ENCODE results near the gene GRK2. TPM values are rescaled to one million over a fixed set of nuclear protein-coding genes. Genes with fewer than 3 reads are reported as not detected.

Gene GRK2
- total RNA-seq, 2 experiments from 2014 or later, result 303 to 305 TPM

- ChIA-PET CTCF (interaction anchor here (1.0 to 1.8 kb wide), 3 partner anchors 10 to 45 kb away, joined by 3 to 7 read pairs (median 3); no protein-coding TSS in a partner anchor), POLR2A (interaction anchor here (1.0 to 1.4 kb wide), 5 partner anchors 10 to 102 kb away, joined by 3 to 7 read pairs (median 4); partner anchors contain the start of gene ANKRD13D)
- Mint-ChIP-seq H3K36me3 (ENCODE audit: low read depth) (peaks cover 7% of the 10 kb centered on the region), H3K27me3 (no peaks in the 10 kb centered on the region), H3K4me3 (no peak overlapping the region), H3K9me3 (no peaks in the 10 kb centered on the region), H3K4me1 (ENCODE audit: low read depth) (peaks cover 12% of the 10 kb centered on the region), H3K27ac (no peak overlapping the region)
- DNase-seq (no peak), ATAC-seq (no peak)
- TF ChIP-seq CTCF (IDR thresholded peaks at IDR 0.05), result no peak
- intact Hi-C loops (cut with micrococcal nuclease), result no loop called here
These were observed 40.7 kb downstream of the GRK2 start for GRCh38 chr11:67306769-67307544.

GRCh38 chr11:67307545-67308001 lies 41.3 kb downstream of the GRK2 start:
- no peak overlapping the region for H3K27ac Mint-ChIP-seq
- no peak for TF ChIP-seq CTCF (IDR thresholded peaks at IDR 0.05)
- no peaks in the 10 kb centered on the region for H3K27me3 Mint-ChIP-seq
- no peak for ATAC-seq
- POLR2A ChIA-PET, result interaction anchor here (1.0 to 1.4 kb wide), 5 partner anchors 10 to 101 kb away, joined by 3 to 7 read pairs (median 4); partner anchors contain the start of gene ANKRD13D
- CTCF ChIA-PET, result interaction anchor here (0.6 to 1.8 kb wide), 4 partner anchors 10 to 50 kb away, joined by 3 to 7 read pairs (median 3); no protein-coding TSS in a partner anchor
- no peak for DNase-seq
- H3K4me1 Mint-ChIP-seq (ENCODE audit: low read depth), result peaks cover 15% of the 10 kb centered on the region
- no peak overlapping the region for H3K4me3 Mint-ChIP-seq
- H3K36me3 Mint-ChIP-seq (ENCODE audit: low read depth), result peaks cover 3% of the 10 kb centered on the region
- H3K9me3 Mint-ChIP-seq, result no peaks in the 10 kb centered on the region
- intact Hi-C loops (cut with micrococcal nuclease), result no loop called here

DNA sequence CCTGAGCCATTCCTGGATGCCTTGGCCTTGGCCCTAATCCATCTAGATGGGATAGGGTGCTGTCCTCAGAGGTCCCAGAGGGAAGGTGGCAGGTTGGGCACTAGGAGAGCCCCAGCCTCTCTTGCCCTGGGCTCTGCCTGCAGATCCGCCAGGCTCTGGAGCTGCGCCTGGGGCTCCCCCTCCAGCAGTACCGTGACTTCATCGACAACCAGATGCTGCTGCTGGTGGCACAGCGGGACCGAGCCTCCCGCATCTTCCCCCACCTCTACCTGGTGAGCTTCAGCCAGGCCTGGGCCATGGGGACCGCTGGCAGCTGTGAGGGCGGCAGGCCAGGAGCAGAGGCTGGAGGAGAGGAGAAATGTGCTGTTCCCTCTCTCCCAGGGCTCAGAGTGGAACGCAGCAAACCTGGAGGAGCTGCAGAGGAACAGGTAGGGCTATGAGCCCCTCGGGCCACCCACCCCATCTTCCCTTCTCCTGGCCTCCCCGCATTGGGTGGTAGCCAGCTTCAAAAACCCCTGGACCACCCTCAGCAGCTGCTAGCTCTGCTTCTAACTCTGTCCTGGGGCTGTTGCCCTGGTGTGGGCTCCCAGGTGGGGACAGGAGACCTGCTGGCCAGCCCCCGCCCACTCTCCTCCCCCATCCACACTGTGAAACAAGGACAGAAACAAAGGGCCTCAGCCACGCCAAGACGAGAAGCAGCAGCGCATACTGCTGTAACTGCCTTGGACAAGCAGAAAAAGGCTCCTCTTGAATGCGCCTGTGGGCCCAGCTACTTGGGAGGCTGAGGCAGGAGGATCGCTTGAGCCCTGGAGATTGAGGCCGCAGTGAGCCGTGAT lies 42.0 kb downstream of the GRK2 start:
- no peak overlapping the region for H3K27ac Mint-ChIP-seq
- CTCF ChIA-PET, result interaction anchor here (0.6 to 1.8 kb wide), 4 partner anchors 9 to 50 kb away, joined by 3 to 7 read pairs (median 3); no protein-coding TSS in a partner anchor

GRCh38 chr11:67309166-67309565 lies 42.9 kb downstream of the GRK2 start:
- ChIA-PET POLR2A (interaction anchor here (1.4 to 2.0 kb wide), 2 partner anchors 10 to 22 kb away, joined by 5 to 7 read pairs; no protein-coding TSS in a partner anchor), CTCF (interaction anchor here (1.8 kb wide), 1 partner anchor 8 kb away, joined by 7 read pairs; no protein-coding TSS in a partner anchor)
- ATAC-seq (no peak), DNase-seq (no peak)
- Mint-ChIP-seq H3K9me3 (no peaks in the 10 kb centered on the region), H3K4me1 (ENCODE audit: low read depth) (peaks cover 18% of the 10 kb centered on the region), H3K27ac (no peak overlapping the region), H3K36me3 (ENCODE audit: low read depth) (no peaks in the 10 kb centered on the region), H3K4me3 (no peak overlapping the region), H3K27me3 (no peaks in the 10 kb centered on the region)
- intact Hi-C loops (cut with micrococcal nuclease), result no loop called here
- no peak for TF ChIP-seq CTCF (IDR thresholded peaks at IDR 0.05)

More for the DNA sequence above, 42.0 kb downstream of the GRK2 start:
- no peaks in the 10 kb centered on the region for H3K27me3 Mint-ChIP-seq
- H3K4me1 Mint-ChIP-seq (ENCODE audit: low read depth), result peaks cover 18% of the 10 kb centered on the region
- intact Hi-C loops (cut with micrococcal nuclease), result no loop called here
- TF ChIP-seq CTCF (IDR thresholded peaks at IDR 0.05), result no peak
- H3K36me3 Mint-ChIP-seq (ENCODE audit: low read depth), result no peaks in the 10 kb centered on the region
- DNase-seq (no peak), ATAC-seq (no peak)
- H3K4me3 Mint-ChIP-seq, result no peak overlapping the region
- POLR2A ChIA-PET, result interaction anchor here (1.0 to 2.0 kb wide), 5 partner anchors 9 to 68 kb away, joined by 3 to 7 read pairs (median 5); partner anchors contain the start of gene ANKRD13D
- H3K9me3 Mint-ChIP-seq, result no peaks in the 10 kb centered on the region

Measured in activated CD8-positive, alpha-beta T cell treated with anti-CD3 and anti-CD28 coated beads for 36 hours (primary cell).